ENCODE measurements around the gene DUSP7.
"Not testable (repeated sequence)": the region's sequence is repeated elsewhere in the genome, so short reads cannot be mapped to it uniquely, and the experiment has no call there.

DUSP7 gene

DNA sequence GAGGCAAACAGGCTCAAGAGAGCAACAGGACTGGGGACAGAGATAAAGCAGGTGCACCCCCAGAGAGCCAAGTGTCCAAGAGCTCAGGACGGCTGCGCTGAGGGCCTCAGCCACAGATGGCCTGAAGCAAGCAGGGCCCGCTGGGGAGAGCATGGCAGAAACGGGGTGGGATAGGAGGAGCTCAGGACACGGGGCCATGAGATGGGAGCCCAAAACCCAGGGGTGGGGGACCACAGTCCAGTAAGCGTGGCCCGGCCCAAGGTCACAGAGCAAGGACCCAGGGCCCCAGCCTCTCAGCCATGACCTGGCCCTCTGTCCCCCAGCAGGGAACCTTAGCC is 9.5 kb downstream of the DUSP7 start:
- no peak for DNase-seq (ENCODE audit: low read depth)

DNA sequence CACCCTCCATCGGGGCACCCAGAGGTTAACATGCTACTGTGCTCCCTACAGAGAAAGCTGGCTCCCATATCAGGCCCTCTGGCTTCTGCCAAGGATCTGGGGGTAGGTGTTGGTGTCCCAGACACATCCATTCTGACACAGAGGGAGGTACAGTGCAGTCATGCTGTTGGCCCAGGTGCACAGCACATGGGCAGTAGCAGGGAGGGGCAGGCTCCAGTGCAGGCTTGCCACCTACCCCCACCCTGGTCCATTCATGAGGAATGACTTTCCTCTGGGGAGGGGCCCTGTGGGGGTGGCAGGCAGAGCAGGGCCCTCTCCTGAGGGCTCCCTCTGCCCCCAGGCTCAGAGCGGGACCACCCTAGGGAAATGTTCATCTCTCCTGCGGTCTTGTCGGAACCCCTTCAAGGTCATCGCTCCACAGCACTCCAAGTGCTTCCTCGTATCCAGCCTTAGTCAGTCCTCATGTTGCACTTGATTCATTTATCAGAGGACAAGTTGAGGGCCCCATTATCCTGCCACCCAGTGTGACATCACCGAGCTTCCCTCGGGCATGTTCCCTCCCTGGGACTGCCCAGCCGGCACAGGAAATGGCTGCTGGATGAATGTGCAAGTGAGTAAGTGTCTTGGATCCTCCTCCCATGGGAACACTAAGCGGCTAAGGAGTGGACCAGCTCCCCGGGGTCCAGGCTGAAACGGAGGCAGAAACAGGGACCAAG is 10.0 kb downstream of the DUSP7 start:
- DNase-seq (ENCODE audit: low read depth) = peak; percentile 96

GRCh38 chr3:52044869-52045619 is 11.3 kb downstream of the DUSP7 start:
- DNase-seq (ENCODE audit: low read depth) = no peak

DNA sequence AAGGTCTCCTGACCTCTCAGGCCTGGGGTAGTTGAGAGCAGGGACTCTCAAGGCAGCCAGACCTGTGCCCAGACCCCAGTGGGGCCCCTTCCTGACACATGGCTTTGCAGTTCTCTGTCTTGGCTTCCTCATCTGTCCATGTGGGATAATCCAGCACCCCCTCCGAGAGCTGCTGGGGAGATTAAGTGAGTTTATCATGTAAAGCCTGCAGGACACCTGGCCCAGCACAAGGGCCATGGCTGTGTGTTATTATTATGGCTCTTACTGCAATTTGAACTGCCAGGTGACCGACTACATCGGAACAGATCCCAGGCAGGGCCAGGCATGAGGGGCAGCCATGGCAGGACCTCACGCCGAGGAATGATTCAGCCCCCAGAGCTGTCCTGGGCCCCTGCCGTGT is 12.6 kb downstream of the DUSP7 start:
- no peak for DNase-seq (ENCODE audit: low read depth)

GRCh38 chr3:52043039-52043438 is 13.3 kb downstream of the DUSP7 start:
- not testable (repeated sequence) for DNase-seq (ENCODE audit: low read depth)

GRCh38 chr3:52041118-52041731 is 15.1 kb downstream of the DUSP7 start:
- no peak for DNase-seq (ENCODE audit: low read depth)

GRCh38 chr3:52040600-52040999 is 15.8 kb downstream of the DUSP7 start:
- DNase-seq (ENCODE audit: low read depth) = no peak

DNA sequence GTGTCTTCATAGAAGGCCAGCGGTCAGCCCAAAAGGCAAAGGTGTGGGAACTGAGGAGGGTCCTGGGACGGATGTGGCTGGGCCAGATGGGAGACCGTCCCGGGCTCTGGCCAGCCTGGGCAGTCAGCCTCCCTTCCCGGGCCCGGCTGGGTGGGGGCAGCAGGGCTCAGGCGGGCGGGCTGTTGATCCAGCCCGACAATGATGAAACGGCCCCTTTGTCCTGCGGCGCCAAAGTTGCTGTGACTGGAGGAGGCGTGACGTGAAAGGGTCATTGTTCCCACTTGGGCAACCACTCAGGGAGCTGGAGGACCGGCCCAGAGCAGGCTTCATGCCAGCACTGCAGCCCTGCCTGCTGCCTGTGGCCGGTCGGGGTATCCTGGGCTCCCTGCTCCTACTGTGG is 16.5 kb downstream of the DUSP7 start:
- DNase-seq (ENCODE audit: low read depth) = no peak

- no peak for DNase-seq (ENCODE audit: low read depth)
Observed at GRCh38 chr3:52039426-52039825, 16.9 kb downstream of the DUSP7 start.

- DNase-seq (ENCODE audit: low read depth) = no peak
Observed at GRCh38 chr3:52038227-52038626, 18.1 kb downstream of the DUSP7 start.

- DNase-seq (ENCODE audit: low read depth) = no peak
Observed at GRCh38 chr3:52037291-52037690, 19.1 kb downstream of the DUSP7 start.

DNA sequence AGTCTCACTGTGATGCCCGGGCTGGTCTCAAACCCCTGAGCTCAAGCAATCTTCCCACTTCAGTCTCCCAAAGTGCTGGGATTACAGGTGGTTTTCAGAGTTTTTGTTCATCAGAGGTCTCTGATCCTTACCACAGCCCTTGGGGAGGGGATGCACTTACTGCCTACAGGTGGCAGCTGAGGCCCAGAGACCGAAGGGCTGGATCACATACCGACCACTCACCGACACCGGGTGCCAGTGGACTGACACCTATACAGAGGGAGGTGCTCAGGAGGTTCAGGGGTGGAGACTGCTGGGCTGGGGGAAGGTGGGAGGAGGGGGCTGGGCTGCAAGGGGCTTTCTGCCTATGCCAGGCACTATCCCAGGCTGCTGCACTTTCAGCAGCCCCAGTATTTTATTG is 19.5 kb downstream of the DUSP7 start:
- no peak for DNase-seq (ENCODE audit: low read depth)

DNA sequence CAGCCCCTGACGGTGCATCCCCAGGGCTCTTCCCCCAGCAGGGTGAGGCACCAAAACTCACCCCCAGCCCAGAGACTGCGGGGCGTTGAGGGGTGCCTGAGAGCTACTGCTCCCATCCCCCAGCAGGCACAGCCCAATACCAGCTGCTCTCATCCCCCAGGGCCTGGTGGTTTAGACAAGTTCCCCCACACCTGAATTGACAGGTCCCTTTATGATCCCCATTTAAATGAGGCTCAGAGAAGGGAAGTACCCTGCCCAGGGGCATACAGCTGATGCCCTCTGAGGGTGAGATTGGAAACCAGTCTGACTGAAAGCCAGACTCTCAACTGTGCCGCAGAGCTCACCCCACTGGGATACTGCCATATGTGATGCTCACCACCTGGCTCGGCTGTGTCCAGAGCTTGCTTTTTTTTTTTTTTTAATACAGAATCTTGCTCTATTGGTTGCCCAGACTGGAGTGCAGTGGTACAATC is 20.1 kb downstream of the DUSP7 start:
- DNase-seq (ENCODE audit: low read depth) = no peak

DNA sequence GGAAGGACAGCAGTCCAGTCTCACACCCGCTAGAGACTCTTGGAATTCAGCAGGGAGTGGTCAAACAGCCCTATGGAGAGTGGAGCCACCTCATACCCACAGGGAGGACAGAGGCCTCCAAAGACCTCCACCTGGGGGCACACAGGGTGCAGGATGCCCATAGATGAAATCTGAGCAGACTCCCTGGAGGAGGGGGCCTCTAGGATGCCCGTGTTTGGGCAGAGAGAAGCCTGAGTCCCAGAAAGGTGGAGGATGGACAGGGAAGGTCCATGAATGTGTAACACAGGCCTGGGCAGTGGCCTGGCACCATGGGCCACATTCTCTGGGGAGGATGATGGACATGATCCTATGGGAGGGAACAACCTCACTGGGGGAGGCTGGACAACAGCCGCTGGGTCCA is 21.7 kb downstream of the DUSP7 start:
- no peak for DNase-seq (ENCODE audit: low read depth)

DNA sequence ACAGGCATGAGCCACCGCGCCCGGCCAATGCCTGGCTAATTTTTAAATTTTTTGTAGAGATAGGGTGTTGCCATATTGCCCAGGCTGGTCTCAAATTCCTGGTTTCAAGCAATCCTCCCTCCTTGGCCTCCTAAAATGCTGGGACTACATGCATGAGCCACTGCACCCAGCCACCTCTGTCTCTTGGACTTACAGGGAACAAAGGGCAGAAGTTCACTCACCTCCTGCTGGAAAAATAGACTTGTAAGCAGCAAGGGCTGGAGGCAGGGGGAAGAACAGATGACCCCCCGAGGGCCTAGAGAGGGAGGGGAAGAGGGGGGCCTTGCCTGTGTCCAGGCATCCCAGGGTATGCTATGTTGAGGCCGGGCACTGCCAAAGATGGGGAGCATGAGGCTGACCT is 22.2 kb downstream of the DUSP7 start:
- no peak for DNase-seq (ENCODE audit: low read depth)

GRCh38 chr3:52033748-52034147 is 22.6 kb downstream of the DUSP7 start:
- DNase-seq (ENCODE audit: low read depth) = not testable (repeated sequence)

DNA sequence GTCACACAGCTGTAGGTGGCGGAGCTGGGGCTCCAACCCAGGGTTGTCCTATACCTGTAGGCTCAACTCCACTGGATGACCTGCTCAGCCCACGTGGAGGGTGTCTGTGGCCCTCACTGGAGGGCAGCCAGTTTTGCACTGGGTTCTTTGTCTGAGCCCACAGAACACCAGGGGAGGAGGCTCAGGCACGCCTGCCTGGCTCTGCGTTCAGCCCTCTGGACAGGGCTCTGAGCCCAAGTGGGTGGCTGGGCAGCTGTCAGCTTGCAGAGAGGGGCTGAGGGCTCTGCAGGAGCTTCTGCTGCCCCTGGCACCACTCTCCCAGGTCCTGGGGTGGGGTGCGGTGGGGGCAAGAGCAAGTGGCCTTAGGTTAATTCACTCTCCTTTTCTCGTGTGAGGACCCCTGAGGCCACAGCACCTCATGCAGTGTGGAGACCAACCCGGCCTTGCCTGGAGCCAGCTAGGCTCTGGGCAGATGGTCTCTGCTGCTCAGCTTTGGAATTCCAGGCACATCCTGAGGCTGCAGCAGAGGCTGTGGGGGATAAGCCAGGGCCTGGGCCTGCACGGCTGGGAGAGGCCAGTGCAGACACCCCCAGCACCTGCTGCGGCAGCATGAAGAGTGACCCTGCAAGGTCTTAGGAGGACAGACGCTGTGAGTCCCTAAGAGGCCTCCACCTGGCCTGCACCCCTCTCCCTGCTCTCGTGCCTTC is 23.5 kb downstream of the DUSP7 start:
- DNase-seq (ENCODE audit: low read depth) = no peak

GRCh38 chr3:52031896-52032295 is 24.5 kb downstream of the DUSP7 start:
- no peak for DNase-seq (ENCODE audit: low read depth)

DNA sequence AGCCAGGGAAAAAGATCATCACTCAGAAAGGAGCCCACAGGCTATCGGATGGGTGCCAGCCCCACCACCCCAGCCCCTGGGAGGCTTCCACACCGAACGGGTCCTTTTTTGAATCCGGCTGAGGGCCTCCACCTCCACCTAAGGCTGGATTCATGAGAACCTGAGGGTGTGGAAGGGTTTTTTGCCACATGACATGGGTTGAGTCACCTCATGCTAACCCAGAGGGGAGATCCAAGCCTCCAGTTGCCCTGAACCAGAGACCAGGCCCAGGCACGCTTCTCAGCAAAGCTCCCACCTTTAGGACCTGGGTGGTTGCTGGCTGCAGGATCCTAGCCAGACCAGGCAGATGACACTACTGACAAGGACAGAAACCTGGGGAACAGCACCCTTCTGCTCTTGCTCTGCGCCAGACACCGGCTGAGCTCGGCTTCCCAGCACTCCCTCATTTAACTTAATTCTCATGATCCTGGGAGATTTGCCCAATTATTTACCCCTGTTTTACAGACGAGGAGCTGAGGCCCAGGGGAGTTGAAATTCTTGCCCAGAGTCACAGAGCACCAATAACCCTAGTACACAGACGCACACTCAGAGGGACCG is 25.6 kb downstream of the DUSP7 start:
- DNase-seq (ENCODE audit: low read depth) = no peak

- DNase-seq (ENCODE audit: low read depth) = no peak
Observed at GRCh38 chr3:52029535-52029934, 26.8 kb downstream of the DUSP7 start.

GRCh38 chr3:52029053-52029452 is 27.3 kb downstream of the DUSP7 start:
- no peak for DNase-seq (ENCODE audit: low read depth)

DNA sequence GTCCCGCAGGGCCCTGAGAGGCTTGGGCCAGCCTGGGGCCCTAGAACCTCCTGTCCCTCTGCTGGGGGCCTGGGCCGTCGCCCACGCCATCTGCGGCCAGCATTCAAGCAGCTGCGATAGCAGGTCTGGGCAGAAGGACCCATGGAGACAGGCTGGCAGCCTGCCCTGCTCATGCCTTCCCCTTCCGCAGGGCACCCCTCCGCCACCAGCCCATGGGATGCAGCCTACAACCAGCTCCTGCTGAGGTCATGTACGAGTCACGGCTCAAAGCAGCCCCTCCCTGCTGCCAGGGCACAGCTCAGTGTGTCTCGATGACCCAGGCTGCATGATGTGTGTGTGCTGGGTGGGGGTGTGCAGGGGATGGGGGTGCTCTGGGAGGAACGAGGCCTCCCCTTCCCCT is 27.8 kb downstream of the DUSP7 start:
- DNase-seq (ENCODE audit: low read depth) = no peak
